ENCODE data around the gene EVX1.

Gene EVX1

DNA sequence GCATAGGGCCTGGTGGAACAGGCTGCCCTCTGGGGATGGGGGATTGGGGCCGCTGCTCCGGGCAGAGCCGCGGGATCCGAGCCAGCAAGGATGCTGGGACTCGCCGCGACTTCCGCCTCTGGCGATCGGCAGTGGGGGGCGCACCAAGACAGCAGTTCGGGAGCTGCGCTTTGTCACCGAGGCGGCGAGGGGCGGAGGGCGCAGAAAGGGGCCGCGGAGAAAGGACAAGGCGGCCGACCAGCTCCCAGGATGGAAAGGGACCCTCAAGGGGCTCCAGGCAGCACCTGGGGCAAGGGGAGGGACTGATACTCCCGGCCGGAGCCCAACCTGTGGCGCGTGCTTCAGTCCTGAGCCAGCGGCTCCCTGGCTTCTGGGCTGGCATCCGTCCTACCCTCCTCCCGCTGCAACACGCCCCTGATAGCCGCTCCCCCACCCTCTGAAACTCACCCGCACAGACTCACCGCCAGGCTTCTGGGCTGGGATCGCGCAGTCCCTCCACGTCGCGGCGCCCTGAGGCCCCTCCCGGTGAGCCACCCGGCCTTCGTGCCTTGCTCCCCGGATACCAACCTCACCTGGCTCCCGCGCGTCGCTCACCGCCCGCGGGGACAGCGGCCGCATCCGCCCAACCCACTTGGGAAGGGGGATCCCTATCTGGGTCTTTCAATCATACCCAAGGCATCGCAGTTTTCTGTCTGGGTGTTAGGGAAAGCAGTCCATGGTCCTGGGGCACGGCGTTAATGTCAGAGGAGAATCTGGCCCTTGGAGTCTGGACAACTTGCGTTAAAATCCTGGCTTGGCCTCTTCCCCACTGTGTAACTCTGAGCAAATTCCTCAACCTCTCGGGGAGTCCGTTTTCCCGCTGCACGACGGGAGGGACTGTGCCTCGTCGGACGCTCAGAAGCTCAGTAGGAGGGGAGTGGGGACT is 7.0 kb upstream of the EVX1 start:
- peak; percentile 46 for DNase-seq

DNA sequence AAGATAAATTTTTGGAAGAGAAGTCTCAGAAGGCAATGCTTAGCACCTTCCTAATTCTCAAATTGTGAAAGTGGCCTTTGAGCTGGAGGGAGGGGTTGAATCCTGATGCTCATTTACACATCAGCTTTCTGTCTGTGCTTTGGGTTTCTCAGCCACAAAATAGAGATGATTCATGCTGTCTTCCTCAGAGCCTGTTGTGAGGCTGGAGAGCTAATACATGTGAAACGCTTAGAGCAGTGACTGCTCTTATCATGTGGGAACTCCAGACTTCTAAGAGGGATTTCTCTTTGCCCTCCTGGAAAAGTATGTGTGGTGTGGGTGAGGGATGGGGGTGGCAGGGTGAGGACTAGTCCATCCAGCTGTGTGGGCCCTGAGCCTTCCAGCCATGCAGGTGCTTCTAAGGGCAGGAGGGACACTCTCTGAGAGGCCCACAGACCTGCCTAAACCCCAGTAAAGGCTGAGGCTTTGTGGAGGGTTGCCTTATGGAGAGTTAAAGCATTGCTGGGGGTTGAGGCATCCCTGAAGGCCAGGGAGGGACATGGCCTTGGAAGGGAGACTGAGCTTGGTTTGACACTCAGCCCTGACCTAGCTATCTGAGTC is 4.8 kb upstream of the EVX1 start:
- no peak for DNase-seq

DNA sequence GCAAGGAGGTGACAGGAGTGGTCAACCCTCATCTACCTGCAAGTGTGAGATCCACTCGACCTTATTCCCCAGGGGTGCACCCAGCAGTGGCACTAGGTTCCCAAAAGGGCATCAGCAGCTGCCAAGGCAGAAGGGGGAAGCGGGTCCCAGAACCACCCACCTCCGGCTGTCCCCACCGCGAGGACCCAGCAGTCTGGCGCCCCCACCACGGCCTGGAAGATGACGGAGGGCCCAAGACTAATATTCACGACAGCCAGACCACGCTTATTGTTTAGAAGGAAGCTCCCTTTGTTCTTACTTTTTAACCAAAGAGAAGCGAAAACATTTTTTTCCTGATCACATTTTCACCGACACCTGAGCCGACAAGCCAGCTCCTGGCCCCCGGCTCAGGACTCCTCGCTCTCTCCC is 3.6 kb upstream of the EVX1 start:
- no peak for DNase-seq

DNA sequence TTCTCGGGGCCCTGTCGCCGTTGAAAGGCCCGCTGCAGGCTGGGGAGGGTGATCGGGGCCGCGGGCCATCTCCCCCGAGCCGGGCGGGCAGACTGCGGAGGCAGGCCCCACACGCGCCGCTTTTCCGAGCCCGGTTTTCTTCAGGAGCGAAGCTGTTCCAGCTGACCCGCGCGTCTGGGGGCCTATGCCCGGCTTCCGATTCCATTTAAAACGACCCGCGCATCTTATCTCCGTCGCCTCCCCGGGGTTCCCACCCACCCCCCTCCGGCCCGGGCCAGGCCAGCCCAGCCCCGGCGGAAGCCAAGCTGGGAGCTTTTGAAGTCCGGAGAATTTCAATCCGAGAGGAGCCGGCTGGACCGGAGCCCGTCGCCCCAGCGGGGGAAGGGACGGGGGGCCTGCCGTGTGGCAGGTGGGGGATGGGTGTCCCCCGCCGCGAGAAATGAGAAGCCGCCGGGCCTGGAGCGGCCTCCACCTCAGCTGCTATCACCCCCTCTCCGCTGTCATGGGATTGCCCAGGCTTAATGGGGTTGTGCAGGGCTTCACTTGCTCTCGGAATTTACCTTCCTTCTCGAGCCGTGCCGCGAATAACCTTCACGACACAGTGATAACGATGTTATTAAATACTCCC is 3.1 kb upstream of the EVX1 start:
- no peak for DNase-seq

DNA sequence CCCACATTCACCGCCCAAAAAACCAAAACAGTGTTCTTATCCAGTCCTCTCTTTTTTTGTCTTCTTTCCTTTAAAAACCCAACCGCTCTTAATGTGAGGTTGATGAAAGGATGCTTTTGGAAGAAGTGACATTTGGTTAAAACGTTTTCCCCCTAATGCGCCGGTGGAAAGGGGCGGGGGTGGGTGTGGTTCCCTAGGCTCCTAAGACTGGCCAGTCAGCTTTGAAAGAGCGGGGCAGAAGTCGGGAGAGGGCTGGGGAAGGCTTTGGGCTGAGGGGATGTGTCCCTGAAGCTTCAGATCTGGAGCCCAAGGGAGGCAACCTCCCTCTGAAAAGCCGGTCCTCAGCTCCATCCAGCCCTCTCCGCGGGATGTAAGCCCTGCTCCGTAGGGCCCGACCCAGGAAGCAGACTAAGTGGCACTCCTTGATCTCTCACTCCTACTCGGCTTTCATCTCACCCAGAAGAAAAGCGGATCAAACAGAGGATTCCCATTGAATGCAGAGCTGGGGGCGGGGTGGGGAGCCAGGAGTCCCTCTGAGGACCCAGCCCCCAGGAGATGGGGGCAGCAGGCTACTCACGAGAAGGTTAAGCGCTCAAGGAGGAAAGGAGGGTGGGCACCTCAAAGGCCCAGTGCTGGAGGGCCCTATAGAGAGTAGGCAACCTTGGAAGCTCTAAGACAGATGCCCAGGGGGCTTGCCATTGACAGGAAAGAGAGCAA is 2.4 kb upstream of the EVX1 start:
- no peak for DNase-seq

DNA sequence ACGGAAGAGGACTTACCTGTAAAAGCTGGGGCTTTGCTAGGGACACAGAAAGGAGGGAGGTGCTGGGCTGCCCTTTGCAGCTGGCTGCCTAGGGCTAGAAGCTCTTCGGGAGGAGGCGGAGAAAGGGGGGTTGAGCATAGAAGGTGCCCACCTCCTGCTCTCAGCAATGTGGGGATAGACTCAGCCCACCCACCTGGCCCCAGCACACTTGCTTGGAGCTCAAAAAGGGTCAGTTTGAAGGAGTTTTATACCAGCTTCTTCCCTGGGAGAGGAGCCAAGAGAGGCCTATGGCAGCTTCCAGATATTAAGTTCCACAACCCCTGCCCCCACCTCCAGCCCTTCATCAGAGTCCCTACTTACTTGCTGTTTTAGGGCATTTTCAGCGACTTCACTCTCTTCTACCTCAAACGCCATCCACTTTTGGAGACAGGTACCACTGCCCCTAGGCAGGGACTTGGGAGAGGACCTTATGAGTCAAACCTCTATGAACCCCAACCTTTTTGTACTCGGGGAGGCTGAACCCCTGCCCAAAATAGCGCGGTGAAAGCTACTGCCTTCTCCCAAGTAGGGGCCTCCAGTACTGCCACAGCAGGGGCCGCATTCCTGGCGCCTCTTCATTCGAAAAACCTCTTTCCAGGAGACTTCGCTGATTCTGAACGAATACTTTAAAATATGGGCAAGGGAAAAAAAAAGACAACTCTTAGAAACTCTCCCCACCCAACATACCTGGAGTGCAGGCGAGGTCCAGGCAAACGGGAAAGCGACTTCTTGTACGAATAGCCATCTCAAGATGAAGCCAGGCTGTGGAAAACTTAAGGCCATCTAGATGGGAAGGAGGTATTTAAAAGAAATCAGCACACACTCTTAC is 1.2 kb upstream of the EVX1 start:
- DNase-seq: no peak

DNA sequence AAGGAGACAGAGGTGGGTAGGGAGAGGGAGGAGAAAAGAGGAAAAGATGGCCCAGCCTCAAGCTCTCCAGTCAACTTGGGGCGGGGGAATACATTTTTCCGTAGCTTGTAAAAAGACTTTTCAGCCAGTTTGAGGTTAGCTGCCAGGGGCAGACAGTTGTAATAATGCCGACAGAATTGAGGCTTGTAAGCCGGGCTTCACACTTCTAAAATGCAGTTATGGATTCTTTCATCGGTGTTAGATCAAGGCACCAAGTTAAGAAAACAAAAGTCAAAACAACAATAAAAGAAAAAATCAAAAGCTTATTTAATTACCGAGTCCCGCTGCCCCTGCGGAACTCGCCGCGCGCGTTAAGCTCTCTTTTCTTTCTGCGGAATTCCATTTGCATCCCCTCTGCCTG is 448 bp upstream of the EVX1 start:
- no peak for DNase-seq

DNA sequence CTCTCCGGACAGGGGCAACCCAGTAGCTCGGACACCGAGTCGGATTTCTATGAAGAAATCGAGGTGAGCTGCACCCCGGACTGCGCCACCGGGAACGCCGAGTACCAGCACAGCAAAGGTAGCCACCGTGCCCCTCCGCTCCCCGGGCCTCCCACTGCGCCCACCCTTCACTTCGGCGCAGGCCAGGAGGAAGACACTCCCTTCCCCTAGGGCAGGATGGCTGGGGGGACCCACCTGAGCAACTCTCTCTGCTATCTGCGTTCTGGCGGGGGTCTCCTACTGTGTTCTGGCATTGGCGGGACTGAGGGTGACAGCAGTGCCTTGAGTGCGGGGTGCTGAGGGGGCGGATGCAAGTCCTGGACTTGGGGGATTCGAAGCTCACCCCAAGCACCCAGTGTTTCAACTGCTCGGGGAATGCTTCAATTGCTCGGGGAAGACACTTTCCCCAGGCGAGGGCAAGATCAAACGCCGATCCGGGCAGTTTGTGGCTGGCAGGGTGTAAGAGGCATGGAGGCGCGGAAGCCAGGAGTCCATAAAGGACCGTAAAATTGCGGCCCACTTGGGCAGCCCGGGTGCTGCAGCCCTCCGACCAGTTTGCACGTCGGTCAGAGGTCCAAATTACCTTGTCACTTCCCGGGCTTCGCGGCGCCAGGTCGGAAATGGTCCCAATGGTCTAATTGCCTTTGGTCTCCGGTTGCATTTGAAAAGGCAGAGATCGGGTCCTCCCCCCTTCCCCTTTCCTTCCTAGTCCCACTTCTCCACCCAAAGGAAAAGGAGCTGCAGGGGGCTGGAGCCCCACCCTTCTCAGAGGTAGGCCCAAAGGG is 950 bp downstream of the EVX1 start:
- no peak for DNase-seq

DNA sequence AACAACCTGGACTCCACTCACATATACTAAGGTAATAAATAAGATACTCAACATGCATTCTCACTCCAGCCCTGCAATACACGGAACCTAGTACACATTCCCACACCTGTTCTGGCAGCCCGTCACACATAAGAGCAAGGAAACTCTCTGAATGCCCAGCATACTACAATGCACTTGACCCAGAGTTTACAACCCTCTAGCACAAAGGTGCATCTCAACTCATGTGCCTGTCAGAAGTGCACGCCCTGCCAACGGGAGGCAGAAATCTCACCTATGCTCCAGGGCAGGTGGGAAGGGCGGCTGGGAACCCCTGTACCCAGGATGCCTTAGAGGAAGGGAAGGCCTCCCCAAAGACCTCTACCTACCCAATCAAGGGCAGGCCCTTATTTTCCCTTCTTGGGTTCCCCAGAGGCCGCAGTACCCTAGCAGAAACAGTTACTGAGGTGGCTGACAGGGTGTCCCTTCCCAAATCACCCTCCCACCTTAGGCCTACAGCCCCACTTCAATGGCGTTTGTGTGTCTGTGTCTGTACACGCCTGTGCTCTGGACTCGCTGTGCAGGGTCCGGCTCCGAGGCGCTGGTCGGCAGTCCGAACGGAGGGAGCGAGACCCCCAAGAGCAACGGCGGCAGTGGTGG is 2.0 kb downstream of the EVX1 start:
- no peak for DNase-seq

DNA sequence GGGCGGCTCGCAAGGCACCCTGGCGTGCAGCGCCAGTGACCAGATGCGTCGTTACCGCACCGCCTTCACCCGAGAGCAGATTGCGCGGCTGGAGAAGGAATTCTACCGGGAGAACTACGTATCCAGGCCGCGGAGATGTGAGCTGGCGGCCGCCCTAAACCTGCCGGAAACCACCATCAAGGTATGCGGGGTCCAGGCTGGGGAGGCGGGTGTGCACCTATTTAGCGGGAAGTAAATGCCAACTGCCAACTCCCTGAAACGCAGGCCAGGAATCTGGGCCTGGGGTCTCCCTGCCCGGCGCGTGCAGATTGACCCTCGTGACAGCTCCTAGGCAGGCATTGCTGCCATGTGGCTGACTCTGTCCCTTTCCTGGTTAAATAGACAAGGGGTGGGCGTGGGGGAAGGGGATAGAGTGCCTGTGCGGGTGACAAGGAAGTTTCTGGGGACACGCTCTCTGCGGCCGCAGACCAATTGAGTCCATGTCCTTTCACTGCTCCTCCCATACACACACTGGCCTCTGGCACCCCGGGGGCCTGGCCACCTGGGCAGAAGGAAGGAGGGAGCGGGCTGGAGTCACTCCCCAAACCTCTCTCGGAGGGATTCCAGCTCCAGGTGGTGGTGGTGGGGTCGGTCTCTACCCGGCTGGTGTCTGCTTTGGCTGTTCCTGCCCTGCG is 2.7 kb downstream of the EVX1 start:
- DNase-seq: no peak

DNA sequence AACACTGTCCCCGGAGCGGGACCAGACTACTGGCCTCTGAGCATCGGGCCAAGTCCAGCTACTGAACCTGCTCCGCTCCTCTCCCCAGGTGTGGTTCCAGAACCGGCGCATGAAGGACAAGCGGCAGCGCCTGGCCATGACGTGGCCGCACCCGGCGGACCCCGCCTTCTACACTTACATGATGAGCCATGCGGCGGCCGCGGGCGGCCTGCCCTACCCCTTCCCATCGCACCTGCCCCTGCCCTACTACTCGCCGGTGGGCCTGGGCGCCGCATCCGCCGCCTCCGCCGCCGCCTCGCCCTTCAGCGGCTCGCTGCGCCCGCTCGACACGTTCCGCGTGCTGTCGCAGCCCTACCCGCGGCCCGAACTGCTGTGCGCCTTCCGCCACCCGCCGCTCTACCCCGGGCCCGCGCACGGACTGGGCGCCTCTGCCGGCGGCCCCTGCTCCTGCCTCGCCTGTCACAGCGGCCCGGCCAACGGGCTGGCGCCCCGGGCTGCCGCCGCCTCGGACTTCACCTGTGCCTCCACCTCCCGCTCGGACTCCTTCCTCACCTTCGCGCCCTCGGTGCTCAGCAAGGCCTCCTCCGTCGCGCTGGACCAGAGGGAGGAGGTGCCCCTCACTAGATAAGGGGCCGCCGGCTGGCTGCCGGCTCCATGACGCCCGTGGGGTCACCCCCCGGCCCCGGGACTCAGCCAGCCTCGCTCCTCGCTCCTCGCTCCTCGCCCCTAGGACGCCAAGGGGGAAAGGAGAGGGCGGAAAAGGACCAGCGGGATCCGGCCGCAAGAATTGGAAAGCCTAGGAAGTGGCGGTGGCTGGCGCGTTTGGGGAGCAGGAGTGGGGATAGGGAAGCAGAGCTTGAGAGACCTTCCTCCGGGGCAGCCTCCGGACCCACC is 3.4 kb downstream of the EVX1 start:
- DNase-seq: no peak

DNA sequence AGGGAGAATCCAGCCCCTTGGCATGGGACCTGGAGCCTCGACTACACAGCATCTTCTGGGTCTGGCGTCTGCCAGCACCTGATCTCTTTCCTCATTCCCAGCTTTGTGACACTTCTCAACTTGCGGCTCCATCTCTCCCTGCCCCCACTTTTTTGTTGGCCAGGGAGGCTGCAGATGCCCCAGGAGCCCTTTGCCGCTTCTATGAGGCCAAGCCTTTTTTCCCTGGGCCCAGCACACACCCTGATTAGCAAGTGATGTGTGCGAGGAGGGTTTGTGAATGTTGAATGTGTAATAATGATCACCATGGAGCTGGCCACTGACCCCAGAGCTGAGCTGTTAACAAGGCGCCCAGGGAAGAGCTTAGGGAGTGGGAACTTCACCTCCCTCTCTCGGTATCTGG is 4.4 kb downstream of the EVX1 start:
- no peak for DNase-seq

DNA sequence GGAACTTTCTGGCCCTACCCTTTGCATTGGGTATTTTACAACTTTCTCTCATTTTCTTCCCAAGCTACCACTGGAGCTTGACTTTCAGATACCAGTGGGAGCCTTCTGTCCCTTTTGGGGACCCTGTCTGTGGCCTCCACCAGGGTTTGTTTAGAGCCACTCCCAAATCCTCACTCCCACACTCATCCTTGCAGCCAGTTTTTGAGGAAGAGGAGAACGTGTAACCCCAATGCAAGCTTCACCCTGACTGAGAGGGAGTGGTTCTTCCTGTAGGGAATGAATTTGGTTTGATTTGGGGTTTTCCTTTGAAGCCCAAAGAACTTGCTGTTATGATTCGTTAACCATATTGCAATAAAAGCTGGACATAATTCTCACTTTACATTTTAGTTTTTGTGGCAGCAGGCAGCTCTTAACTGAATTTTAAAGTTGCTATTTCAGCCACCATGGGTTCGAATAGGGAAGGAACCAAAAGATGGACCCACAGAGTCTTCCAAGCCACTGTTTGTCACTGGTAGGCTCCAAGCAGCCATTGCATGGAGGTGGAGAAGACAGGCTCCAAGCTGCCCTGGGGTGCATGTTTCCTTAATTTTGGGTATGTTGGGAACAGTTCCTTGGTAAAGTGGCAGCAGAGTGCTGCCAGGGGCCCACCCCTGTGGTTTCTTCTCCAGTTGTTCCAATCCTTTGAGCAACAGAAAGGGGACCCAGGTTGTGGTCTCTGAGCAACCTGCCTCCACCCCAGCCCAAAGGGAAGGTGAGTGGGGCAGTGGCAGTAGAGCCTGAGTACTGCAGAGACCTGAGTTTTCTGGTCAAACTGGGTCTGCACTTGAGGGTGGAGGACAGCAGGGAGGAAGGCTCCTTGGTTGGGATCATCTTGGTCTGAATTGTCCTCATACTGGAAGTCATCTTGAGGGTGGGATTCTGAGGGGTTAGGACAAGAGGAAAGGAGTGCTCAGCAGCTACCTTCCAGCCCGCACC is 5.1 kb downstream of the EVX1 start:
- DNase-seq: no peak

DNA sequence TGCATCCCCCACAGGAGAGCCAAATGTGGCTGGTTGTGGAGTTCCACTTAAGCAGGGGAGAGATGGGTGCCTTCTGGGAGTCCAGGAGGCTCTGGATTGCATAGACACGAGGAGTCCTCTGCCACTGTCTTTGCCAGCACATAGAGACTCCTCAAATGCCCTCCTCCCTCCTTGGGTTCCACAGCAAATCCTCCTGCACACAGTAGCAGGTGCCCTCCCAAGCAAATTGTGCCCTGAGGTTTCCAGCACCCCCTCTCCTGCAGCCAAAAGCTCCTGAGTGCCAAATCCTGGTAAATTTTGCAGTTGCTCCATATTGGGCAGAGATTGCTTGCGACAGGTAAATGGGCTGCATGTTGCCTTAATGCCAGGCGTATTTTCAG is 5.8 kb downstream of the EVX1 start:
- DNase-seq: no peak

DNA sequence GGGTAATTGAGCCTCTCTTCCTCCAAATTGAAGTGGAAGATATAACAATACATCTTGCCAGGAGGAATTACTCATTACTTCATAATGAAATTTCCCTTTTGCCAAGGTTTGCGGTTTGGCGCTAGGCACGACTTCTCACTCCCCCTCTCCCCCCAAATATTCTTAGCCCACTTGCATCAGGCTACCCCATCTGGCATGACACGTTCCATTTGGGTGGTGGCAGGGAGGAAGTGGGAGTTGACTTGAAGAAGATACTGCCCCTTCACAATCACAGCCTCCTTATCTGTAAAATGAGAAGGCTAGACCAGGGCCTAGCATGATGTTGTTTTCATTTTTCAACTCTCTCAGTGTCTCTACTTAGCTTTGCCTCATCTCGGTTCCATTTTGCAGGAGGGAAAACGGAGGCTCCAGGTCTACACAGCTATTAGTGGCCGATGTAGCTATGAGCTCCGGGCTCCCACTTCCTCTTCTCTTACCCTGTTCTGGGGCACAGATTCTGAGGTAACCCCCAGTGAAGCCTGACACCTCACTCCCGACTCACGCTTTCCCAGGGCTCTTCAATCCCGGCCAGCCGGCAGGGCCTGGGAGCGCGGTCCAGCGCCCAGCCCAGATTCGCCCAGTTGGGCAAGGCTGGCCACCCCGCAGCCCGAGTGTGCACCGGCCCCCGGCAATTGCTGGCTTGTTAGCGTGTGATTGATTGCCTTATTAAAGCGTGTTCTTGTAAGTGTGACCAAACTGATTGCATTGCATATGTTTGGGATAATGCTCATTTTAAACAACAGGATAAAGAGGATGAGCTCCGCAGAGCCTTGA is 6.5 kb downstream of the EVX1 start:
- DNase-seq: no peak

DNA sequence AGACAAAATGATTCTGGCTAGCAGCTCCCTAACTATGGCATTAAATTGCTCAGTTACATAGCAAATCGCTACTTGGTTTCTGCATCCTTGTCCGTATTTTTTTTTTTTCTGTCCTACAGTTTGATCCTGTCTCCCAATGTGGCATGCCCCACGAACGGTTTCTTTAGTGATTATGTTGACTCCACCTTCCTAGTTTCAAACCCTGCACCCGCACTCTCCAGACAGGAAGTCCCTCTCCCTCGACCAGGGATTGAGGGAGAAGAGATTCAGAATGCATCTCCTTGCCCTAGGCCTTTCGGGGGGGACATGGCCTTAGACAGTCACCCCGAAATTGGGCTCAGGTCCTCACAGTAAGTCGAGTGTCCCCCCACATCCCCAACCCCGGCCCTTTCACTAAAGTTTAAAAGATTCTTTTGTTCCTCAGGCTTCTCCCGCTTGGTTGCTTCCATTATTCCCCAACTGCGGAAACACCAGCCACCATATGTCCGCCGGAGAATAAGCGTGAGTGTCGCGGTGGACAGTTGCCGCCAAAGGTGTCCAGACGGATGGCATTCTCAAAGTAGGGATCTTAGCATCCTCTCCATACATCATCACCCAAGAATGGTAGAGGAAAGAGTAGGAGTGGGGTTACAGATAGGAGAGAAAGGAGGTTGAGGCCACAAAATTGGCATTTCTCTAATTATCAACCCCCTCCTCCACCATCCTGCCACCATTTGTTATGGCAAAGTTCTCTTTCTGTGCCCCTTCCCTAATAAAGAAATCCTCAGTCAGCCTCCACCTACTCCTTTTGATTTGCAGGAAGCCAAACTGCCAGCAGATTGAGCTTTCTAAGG is 7.3 kb downstream of the EVX1 start:
- DNase-seq: no peak

Data from NCI-H1436 (cell line).